ENCODE data around the gene NR3C2.

NR3C2 gene

GRCh38 chr4:148077581-148077980 lies 364.6 kb downstream of the NR3C2 start:
- no peak overlapping the region for H3K27ac ChIP-seq
- no peak overlapping the region for H3K9ac ChIP-seq
- no peak for TF ChIP-seq Cebpa-rat (IDR thresholded peaks at IDR 0.05)
- H3K27me3 ChIP-seq = no peaks in the 10 kb centered on the region
- H3K36me3 ChIP-seq = peaks cover 40% of the 10 kb centered on the region
- no peaks in the 10 kb centered on the region for H3K4me1 ChIP-seq
- H4K20me1 ChIP-seq = no peaks in the 10 kb centered on the region
- no peak overlapping the region for H3K4me2 ChIP-seq
- H3K4me3 ChIP-seq = no peak overlapping the region
- H3K9me3 ChIP-seq = peaks cover 23% of the 10 kb centered on the region

GRCh38 chr4:148076964-148077363 lies 365.2 kb downstream of the NR3C2 start:
- H3K36me3 ChIP-seq = peaks cover 40% of the 10 kb centered on the region

DNA sequence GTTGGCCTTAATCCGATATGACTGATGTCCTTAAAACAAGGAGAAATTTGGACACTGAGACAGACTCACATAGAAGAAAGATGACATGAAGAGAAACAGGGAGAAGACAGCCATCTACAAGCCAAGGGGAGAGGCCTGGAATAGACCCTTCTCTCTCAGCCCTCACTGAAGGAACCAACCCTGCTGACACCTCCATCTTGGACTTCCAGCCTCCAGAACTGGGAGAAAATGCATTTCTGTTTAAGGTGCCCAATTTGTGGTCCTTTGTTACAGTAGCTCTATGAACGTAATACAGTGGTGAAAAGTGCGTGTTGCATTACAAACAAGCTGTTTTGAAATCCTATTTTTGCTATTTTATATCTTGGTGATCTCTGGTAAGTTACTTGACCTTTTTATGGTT lies 366.8 kb downstream of the NR3C2 start:
- no peak overlapping the region for H3K4me2 ChIP-seq
- no peaks in the 10 kb centered on the region for H3K27me3 ChIP-seq
- H3K9ac ChIP-seq = no peak overlapping the region
- TF ChIP-seq Cebpa-rat (IDR thresholded peaks at IDR 0.05) = no peak
- peaks cover 6% of the 10 kb centered on the region; the same call in 1 of the 2 replicates for H3K4me1 ChIP-seq
- H4K20me1 ChIP-seq = no peaks in the 10 kb centered on the region
- H3K36me3 ChIP-seq = peaks cover 40% of the 10 kb centered on the region
- H3K4me3 ChIP-seq = no peak overlapping the region
- H3K9me3 ChIP-seq = peaks cover 23% of the 10 kb centered on the region
- no peak overlapping the region for H3K27ac ChIP-seq

More at GRCh38 chr4:148076964-148077363, 365.2 kb downstream of the NR3C2 start:
- Histone ChIP-seq H4K20me1 (no peaks in the 10 kb centered on the region), H3K4me3 (no peak overlapping the region), H3K27ac (no peak overlapping the region), H3K9ac (no peak overlapping the region), H3K4me1 (peaks cover 1% of the 10 kb centered on the region; the same call in 1 of the 2 replicates), H3K9me3 (peaks cover 23% of the 10 kb centered on the region), H3K27me3 (no peaks in the 10 kb centered on the region), H3K4me2 (no peak overlapping the region)
- TF ChIP-seq Cebpa-rat (IDR thresholded peaks at IDR 0.05) = no peak

- no peak overlapping the region for H3K4me2 ChIP-seq
- H3K9me3 ChIP-seq = peaks cover 23% of the 10 kb centered on the region
- no peak for TF ChIP-seq Cebpa-rat (IDR thresholded peaks at IDR 0.05)
- H3K9ac ChIP-seq = no peak overlapping the region
- no peak overlapping the region for H3K4me3 ChIP-seq
- H3K36me3 ChIP-seq = peaks cover 40% of the 10 kb centered on the region
- no peak overlapping the region for H3K27ac ChIP-seq
- no peaks in the 10 kb centered on the region for H3K27me3 ChIP-seq
- H3K4me1 ChIP-seq = peaks cover 6% of the 10 kb centered on the region; the same call in 1 of the 2 replicates
- H4K20me1 ChIP-seq = no peaks in the 10 kb centered on the region
Observed at GRCh38 chr4:148074462-148074861, 367.8 kb downstream of the NR3C2 start.

- Histone ChIP-seq H3K9me3 (peaks cover 23% of the 10 kb centered on the region), H3K9ac (no peak overlapping the region), H3K4me3 (no peak overlapping the region), H3K4me2 (no peak overlapping the region), H3K4me1 (peaks cover 6% of the 10 kb centered on the region; the same call in 1 of the 2 replicates), H3K36me3 (peaks cover 40% of the 10 kb centered on the region), H3K27me3 (no peaks in the 10 kb centered on the region), H3K27ac (no peak overlapping the region), H4K20me1 (no peaks in the 10 kb centered on the region)
- TF ChIP-seq Cebpa-rat (IDR thresholded peaks at IDR 0.05) = no peak
Observed at GRCh38 chr4:148073349-148073748, 368.9 kb downstream of the NR3C2 start.

DNA sequence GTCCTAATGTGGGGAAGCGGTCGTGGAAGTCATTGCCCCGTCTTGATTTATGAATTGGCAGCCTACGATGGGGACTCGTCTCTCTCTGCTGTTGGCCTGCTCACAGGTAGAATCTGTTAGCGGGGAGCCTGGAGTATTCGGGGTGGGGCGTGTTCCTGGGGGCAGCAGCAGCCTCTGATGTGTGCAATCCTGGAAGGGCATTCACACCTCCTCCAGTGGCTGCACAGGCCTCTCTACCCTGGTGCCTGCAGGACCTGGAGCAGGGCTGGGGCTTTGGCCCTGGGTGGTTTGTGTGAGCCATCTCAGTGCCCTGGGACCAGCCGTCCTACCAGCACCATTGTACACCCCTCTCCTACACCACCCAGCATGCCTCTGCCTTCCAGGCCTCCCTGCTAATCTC lies 369.4 kb downstream of the NR3C2 start:
- H3K27ac ChIP-seq = no peak overlapping the region
- no peak overlapping the region for H3K4me3 ChIP-seq
- peaks cover 6% of the 10 kb centered on the region; the same call in 1 of the 2 replicates for H3K4me1 ChIP-seq
- no peak overlapping the region for H3K4me2 ChIP-seq
- no peak for TF ChIP-seq Cebpa-rat (IDR thresholded peaks at IDR 0.05)
- H3K9me3 ChIP-seq = peaks cover 23% of the 10 kb centered on the region
- no peaks in the 10 kb centered on the region for H4K20me1 ChIP-seq
- H3K36me3 ChIP-seq = peaks cover 40% of the 10 kb centered on the region
- H3K27me3 ChIP-seq = no peaks in the 10 kb centered on the region
- no peak overlapping the region for H3K9ac ChIP-seq

DNA sequence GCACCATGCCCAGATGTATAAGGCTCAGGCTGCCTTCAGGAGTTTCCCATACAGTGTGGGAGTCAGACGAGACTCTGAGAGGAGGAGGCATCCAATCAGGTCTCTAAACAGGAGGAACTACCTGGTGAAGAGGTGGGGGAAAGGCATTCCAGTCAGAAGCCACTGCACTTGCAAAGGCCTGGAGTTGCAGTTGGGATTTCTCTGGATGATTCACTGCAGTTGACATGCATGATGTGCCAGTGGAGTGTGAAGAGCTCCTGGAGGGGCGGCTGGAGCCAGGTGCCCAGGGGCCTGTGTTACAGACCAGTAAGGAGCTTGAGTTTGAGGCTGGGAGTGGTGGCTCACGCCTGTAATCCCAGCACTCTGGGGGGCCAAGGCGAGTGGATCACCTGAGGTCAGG lies 371.2 kb downstream of the NR3C2 start:
- Histone ChIP-seq H4K20me1 (no peaks in the 10 kb centered on the region), H3K9me3 (peaks cover 23% of the 10 kb centered on the region)

GRCh38 chr4:148069895-148070178 lies 372.4 kb downstream of the NR3C2 start:
- Histone ChIP-seq H3K27ac (no peak overlapping the region), H4K20me1 (no peaks in the 10 kb centered on the region), H3K4me1 (peaks cover 6% of the 10 kb centered on the region; the same call in 1 of the 2 replicates), H3K27me3 (no peaks in the 10 kb centered on the region), H3K9ac (no peak overlapping the region), H3K4me3 (no peak overlapping the region), H3K9me3 (peaks cover 16% of the 10 kb centered on the region), H3K36me3 (peaks cover 25% of the 10 kb centered on the region), H3K4me2 (no peak overlapping the region)
- no peak for TF ChIP-seq Cebpa-rat (IDR thresholded peaks at IDR 0.05)

More for the DNA sequence above, 371.2 kb downstream of the NR3C2 start:
- Histone ChIP-seq H3K9ac (no peak overlapping the region), H3K27me3 (no peaks in the 10 kb centered on the region), H3K27ac (no peak overlapping the region), H3K4me1 (peaks cover 6% of the 10 kb centered on the region; the same call in 1 of the 2 replicates), H3K4me2 (no peak overlapping the region), H3K36me3 (peaks cover 32% of the 10 kb centered on the region), H3K4me3 (no peak overlapping the region)
- TF ChIP-seq Cebpa-rat (IDR thresholded peaks at IDR 0.05) = no peak

DNA sequence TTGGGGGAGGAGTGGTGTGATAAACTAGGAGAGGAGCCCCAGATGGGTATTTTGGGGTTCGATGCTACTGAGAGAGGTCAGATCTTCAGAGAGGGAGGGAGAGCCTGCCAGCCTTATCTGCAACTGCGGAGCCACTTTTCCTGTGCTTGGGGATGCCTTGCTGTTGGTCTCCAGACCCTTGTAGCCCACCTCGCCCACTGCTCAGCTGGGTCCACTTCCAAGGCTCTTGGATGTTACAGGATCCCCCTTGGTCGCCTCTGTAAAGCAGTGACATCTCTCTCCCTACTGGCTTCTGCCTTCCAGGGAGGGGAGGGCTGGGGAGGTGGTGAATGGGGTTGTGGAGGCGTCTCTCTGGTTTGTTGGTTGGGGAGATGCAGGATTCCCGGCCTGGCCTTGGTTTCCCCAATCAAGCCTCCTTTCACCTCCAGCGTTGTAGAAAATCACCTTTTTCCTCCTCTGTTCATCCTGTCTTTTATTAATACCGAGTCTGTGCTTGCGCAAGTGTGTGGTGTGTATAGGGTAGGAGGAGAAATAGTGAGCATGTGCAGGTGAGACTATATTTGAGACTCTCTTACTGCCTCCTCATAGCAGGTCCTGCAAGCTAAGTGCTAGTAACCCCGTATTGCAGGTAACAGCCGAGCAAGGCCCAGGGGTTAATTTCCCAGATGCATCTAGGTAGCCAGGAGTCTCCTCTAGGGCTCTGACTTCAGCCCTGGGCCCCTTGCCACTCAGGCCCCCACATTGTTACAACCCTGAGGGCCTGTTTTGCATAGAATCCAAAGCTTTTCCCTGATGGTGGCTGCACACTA lies 372.9 kb downstream of the NR3C2 start:
- peaks cover 6% of the 10 kb centered on the region; the same call in 1 of the 2 replicates for H3K4me1 ChIP-seq
- H3K36me3 ChIP-seq = peaks cover 20% of the 10 kb centered on the region
- H3K9ac ChIP-seq = no peak overlapping the region
- H3K4me2 ChIP-seq = no peak overlapping the region
- no peak overlapping the region for H3K4me3 ChIP-seq
- H4K20me1 ChIP-seq = no peaks in the 10 kb centered on the region
- no peak overlapping the region for H3K27ac ChIP-seq
- H3K27me3 ChIP-seq = no peaks in the 10 kb centered on the region
- H3K9me3 ChIP-seq = peaks cover 10% of the 10 kb centered on the region
- TF ChIP-seq Cebpa-rat (IDR thresholded peaks at IDR 0.05) = no peak

GRCh38 chr4:148068065-148068911 lies 373.9 kb downstream of the NR3C2 start:
- peaks cover 6% of the 10 kb centered on the region; the same call in 1 of the 2 replicates for H3K4me1 ChIP-seq

More at GRCh38 chr4:148068065-148068911, 373.9 kb downstream of the NR3C2 start:
- Histone ChIP-seq H3K4me2 (no peak overlapping the region), H3K27ac (no peak overlapping the region), H3K9ac (no peak overlapping the region), H3K4me3 (no peak overlapping the region), H4K20me1 (no peaks in the 10 kb centered on the region), H3K36me3 (peaks cover 10% of the 10 kb centered on the region; the same call in 1 of the 2 replicates), H3K27me3 (no peaks in the 10 kb centered on the region), H3K9me3 (0 out of 2 replicates have a peak, but pooled peaks cover under 1% of the 10 kb centered on the region)
- TF ChIP-seq Cebpa-rat (IDR thresholded peaks at IDR 0.05) = no peak
